HT1080 (cell line): ENCODE data around the gene CHST1. TPM values are rescaled to one million over a fixed set of nuclear protein-coding genes. Genes with fewer than 3 reads are reported as not detected.

Experiments used
- DNase-seq: peaks from one replicate; pipeline ENCODE4 v3.0.0-alpha.2; 2015; ENCODE audit warnings: low read depth
- polyA plus RNA-seq, 2 experiments: library from polyadenylated mRNA; depleted of rRNA; stranded (reverse); fragments of >200 nt; gene quantifications; 2 replicates each; pipeline ENCODE4 v1.2.3, GENCODE V29; 2015
- total RNA-seq: library from RNA; depleted of rRNA; stranded (reverse); fragments of >200 nt; shearing (Covaris generic); gene quantifications from 2 replicates; pipeline ENCODE4 v1.2.3, GENCODE V29; 2014; rRNA removed

CHST1 gene, protein sequence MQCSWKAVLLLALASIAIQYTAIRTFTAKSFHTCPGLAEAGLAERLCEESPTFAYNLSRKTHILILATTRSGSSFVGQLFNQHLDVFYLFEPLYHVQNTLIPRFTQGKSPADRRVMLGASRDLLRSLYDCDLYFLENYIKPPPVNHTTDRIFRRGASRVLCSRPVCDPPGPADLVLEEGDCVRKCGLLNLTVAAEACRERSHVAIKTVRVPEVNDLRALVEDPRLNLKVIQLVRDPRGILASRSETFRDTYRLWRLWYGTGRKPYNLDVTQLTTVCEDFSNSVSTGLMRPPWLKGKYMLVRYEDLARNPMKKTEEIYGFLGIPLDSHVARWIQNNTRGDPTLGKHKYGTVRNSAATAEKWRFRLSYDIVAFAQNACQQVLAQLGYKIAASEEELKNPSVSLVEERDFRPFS
- 2.4 and 2.9 TPM in 2 replicates for total RNA-seq
- 2.6 and 3.4 TPM in 2 replicates for polyA plus RNA-seq (2015; cell fraction: cytosol; rRNA removed)
- polyA plus RNA-seq (2015; cell fraction: nucleus; rRNA removed) = 2.4 and 2.6 TPM in 2 replicates

DNA sequence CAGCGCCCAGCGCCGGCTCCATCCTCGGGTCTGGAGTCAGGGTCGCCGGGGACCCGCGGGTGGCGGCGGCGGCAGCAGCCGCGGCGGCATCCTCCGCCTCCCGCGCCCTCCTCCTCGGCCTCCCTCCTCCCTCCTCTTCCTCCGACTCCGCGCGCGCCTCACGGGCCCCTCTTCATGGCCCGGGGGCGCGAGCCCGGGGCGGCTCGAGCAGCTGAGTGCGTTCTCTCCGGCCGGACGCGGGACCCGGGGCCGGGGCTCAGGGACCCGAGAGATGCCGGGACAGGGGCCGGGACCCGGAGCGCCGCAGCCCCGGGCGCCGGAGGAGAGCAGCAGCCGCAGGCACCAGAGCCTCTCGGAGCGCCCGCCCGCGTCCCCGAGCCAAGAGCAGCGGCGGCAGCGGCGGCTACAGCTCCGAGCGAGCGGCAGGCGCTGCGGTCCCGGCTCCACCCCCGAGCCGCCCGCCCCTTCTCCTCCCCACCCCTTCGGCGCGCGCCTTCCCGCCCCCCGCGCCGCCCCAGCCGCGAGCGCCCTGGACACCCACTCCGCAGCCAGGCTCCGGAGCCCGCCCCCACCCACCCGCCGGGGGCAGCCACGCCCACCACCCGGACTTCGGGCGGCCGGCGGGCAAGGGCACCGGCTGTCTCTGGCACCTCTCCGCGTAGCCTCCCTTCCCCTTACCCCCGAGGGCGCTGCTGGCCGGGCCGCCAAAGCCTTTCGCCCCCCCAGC is at the start of gene CHST1:
Gene CHST1, minus strand, starts transcription at position 417 of the 727 bp plus-strand sequence. CDS start 14,699 bp downstream, outside the sequence.
- DNase-seq = no peak

GRCh38 chr11:45713573-45713972 is 48.2 kb upstream of the CHST1 start:
- DNase-seq = peak; percentile 12

DNA sequence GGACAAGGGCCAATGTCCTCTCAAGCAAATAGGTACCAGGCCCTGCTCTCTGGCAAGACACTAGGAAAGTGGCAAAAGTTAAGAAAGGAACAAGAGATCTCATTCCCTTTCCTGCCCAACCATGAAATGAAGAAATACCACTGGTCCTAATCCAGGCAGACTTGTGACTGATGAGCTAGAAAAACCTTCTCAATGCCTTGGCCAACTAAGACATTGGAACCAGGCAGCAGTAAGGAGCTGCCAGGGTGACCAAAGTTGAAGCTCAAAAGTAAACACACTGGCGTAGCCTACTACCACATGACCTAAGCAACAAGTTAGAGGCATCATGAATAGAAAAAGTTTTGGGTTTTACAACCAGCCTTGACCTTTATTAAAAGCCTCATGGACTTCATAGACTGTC is 45.1 kb upstream of the CHST1 start:
- no peak for DNase-seq

DNA sequence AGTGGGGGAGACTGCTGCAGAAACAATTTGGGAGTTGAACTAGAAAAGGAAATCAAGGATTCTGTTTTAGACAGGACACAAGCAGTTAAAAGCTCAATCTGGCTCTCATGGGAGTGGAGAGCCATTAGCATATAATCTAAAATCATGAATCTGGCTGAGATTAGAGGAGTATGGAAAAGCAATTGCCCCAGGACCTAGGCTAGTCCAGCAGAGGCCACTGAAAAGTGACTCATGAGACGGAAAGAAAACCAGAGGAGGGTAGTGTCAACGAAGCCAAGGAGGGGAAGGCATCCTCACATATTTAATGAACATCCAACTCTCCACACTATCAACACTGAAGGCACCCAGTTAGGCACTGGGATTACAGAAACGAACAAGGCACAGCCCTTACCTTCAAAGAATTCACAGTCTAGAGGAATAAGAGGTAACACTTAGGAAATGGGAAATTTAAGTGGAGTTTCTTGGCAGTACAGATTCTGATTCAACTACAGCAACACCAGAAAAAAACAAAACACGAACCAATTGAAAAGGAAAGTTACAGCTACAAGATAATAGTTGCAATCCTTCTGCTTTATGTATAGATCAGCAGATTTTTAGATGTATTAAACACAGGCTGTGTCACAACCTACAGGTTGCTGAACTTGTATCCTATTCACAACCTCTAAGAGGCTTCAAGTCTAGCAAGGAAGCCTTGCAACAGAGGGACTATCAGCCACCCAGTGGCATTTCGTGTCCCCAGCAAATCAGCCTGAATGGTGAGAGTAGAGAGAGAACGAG is 43.7 kb upstream of the CHST1 start:
- DNase-seq = no peak

- no peak for DNase-seq
These were observed 39.2 kb upstream of the CHST1 start for GRCh38 chr11:45704635-45705034.

DNA sequence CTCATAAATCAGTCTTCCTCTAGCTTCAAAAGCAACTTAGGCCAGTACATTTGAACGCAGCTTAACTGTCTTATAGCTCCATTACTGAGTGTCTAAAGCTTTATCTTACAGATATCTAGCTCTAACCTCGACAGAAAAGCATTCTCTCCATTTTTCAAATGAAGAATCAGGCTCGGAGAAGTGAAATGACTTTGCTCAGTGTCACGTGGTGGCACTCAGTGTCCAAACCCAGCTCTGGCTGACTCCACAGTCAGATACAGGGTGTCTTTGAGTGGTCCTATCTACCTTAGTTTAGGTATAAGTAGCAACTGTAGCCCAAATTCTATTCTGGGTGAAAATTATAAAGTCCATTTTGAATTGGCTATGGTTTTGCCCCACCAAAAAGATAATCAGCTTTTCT is 38.7 kb upstream of the CHST1 start:
- no peak for DNase-seq

DNA sequence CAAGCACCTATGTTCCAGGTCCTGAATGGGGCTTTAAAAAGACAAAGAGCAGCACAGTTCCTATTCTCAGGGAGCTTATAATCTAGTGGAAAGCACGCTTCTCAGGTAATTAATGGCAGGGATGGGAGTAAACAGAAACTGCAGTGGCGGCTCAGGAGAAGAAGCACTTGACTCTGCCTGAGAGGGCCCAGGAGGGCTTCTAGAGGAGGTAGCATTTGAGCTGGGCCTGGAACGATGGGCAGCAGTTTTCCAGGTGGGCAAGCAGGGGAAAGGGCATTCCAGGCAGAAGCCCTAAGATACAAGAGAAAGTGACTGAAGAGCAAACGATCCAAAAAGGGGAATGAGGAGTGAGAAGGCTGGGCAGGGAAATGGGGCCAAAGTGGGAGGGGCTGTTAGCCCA is 37.1 kb upstream of the CHST1 start:
- no peak for DNase-seq

DNA sequence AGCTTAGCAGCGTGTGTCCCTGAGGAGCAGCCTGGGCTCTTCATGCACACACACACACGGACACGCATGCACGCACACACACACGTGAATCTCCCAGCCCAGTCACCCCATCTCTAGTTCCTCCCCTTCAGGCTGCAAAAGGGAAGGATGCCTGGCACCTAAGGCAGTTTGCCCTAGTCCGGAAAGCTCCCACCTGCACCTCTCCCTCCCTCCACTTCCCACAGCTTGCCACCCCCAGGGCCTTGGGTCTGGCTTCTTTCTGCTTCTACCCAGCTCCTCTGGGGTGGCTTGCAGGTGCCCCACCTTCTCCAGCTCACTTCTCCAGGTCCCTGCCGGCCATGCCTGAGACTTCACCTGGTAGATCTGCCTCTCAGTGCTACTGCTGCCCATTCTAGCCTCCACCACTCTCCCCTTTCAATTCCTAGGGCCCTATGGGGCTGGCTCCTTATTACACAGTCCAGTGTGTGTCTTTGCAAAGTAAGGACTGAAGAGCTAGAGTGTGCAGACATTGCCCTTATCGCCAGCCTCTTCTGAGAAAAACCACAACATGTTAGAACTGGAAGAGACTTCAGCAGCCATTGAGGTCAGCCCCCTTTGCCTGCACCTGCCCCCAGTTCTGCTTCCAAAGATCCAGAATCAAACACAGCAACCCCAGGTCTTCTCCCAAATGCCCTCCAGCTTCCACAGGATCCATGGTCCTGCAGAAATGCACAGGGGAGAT is 33.5 kb upstream of the CHST1 start:
- DNase-seq = no peak

- no peak for DNase-seq
These were observed 27.5 kb upstream of the CHST1 start for GRCh38 chr11:45692808-45693453.

GRCh38 chr11:45688472-45689033 is 23.1 kb upstream of the CHST1 start:
- DNase-seq = no peak

DNA sequence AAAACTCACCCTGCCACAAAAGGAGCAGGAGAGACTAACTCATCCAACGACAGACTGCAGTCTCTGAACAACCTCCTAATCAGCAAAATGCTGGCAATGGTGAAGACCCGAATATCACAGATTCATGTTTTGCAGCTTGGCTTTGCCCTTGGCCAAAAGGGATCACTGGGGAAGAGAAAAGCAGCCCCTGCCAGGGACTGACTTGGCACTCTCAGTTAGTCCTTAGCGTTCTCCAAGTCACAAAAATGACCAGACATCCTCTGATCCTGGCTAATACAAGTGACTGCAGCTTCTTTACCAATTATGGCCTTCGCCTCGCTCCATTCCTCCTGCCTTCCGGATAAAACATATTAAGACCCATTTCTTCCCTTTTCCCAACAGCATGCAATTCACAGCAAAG is 22.4 kb upstream of the CHST1 start:
- no peak for DNase-seq

GRCh38 chr11:45685964-45686537 is 20.6 kb upstream of the CHST1 start:
- DNase-seq = no peak

DNA sequence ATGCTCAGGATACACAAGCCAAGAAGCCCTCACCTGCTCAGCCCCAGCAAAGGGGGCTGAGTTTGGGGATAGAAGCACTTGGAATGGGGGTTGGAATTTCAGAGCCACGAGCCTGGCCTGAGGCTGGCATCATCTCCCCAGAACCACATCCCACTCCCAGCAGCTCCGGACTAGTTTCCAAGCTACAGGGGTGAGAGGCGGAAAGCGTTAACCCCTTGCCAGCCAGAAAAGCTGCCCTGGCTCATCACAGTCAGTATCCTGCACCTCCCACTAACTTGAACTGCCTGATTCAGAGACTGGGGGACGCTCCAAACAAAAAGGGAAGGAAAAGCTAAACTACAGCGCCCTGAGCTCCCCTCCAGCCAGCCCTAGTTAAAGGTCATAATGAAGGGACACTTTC is 19.0 kb upstream of the CHST1 start:
- DNase-seq = no peak

- no peak for DNase-seq
These were observed 18.0 kb upstream of the CHST1 start for GRCh38 chr11:45683271-45684058.

DNA sequence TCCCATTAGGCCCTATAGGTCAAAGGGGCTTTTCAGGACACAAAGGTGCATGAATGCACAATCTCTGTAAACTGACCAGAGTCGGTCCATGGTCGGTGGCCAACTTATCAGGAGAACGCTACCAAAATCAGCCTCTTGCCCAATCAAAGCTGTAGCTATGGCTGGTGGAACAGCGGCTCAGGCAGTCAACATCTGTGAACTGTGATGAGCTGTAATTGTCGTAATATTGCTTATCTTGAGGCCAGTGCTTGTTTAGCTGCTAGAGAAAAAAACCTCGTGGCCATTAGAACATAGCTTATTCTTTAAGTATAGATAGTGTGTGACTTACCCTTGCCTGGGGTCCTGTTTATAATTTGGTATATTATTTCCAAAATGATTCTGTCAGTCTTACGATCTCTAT is 14.4 kb upstream of the CHST1 start:
- DNase-seq = no peak

DNA sequence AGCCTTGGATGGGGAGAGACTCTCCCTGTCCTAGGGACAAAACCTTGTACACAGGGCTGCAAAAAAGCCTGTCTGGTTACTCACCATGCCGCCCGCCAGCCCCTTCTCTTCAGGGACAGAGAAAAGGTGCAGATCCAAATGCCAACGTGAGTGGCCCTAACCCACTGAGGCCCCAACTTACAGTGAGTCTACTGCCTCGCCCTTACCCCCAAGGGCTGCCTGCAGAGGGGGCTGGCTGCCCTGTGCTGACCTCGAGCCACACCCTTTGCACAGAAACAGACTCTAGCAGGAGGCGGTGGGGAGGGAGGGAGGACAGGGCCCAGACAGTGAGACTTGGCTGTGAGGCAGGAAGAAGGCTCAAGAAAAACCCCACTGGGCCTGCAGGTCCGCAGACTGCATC is 13.6 kb upstream of the CHST1 start:
- no peak for DNase-seq

DNA sequence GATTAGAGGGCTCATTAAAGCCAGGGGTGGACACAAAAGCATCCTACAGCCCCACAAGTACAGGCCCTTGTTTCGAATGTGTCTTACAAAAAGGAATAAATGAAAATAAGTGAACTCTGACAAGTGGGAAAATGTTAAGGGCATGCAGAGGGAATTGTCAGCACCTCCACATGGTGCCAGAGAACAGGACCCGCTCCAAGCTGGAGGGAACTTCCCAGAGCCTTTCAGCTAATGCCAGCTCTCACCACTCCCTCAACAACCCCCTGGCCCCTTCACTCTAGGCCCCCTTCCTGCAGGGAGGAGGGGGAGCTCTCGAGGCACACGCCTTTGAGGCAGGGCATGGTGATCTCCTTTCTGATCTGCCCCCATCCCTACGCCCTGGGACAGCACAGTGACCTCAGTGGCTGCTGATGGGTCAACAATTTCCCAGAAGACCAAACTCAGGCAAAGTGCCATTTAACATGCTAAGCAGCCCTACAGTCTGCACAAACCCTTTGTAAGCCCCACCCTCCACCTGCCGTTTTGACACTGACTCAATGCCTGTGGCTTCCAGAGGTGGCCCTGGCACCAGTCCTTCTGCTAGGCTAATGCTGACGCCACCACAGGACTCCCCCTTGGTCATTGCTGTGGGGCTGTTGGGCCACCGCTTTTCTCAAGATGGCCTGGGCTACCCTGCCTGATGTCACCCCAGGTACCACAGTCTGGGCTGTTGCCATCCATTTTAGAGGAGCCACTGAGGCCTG is 12.5 kb upstream of the CHST1 start:
- DNase-seq = no peak

DNA sequence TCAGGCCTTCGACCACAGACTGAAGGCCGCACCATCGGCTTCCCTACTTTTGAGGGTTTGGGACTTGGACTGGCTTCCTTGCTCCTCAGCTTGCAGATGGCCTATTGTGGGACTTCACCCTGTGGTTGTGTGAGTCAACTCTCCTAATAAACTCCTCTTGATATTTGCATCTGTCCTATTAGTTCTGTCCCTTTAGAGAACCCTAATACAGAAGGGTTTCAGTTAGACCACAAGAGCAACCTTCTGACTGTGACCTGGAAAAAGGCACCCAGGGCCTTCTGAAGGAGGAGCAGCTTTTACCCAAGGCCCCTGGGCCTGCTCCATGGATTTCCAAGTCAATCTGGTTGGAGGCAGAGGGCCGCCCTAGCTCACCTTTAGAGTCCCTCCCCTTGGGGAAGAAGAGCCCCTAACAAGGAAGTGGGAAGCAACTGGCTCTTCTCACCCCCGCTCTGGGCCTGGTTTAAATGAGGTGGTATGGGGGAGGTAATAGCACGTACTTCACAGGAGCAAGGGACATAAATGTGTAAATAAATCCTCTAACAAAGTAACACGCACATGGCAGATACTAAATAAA is 11.2 kb upstream of the CHST1 start:
- no peak for DNase-seq
